ENCODE results near the gene CAPN7.
A peak's percentile ranks its signal among the peaks of the same experiment; 100 is the strongest.

The CAPN7 gene

DNA sequence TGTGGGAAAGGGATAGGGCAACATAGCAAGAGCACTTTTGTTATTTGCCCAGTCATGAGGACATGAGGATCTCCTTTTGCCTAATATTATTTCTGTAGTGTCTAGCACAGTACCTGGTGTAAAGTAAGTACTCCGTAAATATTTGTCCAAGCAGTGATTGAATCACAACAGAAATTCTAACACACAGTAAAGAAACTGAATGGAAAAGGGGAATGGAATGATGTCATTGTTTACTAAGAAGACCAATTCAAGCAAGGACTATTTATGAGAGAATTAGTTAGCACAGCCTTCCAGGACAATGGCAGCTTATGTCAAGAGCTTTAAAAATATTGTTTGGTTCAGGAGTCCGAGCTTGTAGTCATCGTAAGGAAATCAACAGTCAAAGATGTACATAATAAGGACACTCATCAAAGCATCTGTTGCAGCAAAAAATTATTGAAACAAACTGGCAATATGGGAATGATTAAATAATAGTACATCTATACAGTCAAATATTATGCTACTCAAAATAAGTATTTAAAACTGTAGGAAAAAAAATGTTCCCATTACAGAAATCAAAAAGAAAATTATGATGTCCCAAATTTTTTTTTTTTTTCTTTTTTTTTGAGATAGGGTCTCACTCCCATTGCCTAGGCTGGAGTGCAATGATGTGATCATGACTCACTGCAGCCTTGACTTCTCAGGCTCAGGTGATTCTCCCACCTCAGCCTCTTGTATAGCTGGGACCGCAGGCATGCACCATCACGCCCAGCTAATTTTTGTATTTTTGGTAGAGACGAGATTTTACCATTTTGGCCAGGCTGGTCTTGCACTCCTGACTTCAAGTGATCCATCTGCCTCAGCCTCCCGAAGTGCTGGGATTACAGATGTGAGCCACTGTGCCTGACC, 17.9 kb downstream of the CAPN7 start:
- TF ChIP-seq, protein P1, sequence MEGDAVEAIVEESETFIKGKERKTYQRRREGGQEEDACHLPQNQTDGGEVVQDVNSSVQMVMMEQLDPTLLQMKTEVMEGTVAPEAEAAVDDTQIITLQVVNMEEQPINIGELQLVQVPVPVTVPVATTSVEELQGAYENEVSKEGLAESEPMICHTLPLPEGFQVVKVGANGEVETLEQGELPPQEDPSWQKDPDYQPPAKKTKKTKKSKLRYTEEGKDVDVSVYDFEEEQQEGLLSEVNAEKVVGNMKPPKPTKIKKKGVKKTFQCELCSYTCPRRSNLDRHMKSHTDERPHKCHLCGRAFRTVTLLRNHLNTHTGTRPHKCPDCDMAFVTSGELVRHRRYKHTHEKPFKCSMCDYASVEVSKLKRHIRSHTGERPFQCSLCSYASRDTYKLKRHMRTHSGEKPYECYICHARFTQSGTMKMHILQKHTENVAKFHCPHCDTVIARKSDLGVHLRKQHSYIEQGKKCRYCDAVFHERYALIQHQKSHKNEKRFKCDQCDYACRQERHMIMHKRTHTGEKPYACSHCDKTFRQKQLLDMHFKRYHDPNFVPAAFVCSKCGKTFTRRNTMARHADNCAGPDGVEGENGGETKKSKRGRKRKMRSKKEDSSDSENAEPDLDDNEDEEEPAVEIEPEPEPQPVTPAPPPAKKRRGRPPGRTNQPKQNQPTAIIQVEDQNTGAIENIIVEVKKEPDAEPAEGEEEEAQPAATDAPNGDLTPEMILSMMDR (IDR thresholded peaks at IDR 0.05; ENCODE audit: extremely low read depth, missing control alignments): no peak
- DNase-seq (ENCODE audit: low spot score): no peak

DNA sequence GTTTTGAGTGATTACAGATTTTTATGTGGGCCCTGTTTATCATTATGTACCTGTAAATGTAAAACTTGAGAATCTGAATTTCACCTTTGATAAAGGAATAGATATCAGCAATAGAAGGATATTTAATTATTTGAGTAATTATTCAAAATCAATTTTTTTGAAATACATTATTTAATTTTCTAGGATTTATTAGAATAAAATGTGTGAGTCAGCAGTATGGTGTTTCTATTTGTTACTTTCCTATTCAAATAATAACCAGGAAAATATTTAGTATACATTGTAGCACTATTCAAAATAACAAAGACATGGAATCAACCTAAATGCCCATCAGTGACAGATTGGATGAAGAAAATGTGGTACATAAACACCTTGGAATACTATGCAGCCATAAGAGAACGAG, 22.1 kb downstream of the CAPN7 start:
- TF ChIP-seq, protein P1 (IDR thresholded peaks at IDR 0.05; ENCODE audit: extremely low read depth, missing control alignments): no peak
- no peak for DNase-seq (ENCODE audit: low spot score)

DNA sequence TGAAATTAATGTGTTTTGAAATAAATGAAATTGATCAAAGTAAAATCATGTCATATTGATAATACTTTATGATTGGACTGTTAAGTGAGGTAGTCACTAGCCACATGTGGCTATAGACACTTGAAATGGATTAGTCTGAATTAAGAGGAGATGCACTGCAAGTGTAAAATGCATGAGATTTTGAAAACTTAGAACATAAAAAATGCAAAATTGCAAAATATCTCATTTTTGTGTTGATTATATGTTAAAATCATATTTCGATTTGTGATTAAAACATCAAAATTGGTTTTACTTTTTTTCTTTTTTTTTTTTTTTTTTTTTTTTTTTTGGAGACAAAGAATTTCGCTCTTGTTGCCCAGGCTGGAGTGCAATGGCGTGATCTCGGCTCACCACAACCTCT, 23.2 kb downstream of the CAPN7 start:
- DNase-seq (ENCODE audit: low spot score): no peak
- TF ChIP-seq, protein P1 (IDR thresholded peaks at IDR 0.05; ENCODE audit: extremely low read depth, missing control alignments): no peak

DNA sequence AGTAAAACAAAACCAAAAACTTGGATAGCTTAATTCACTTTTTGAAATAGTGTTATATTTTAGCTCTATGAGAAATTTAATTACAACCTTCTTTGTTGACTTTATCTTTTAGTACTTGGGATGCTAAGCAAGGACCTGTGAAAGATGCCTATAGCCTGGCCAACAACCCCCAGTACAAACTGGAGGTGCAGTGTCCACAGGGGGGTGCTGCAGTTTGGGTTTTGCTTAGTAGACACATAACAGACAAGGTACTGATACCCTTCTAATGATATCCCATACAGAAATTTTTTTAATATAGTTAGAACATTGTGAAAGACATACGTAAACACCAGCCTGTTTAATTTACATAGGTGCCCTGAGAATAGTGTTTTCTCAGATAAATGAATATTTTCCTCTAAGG, 35.3 kb downstream of the CAPN7 start:
- peak; percentile 24 for DNase-seq (ENCODE audit: low spot score)
- TF ChIP-seq, protein P1 (IDR thresholded peaks at IDR 0.05; ENCODE audit: extremely low read depth, missing control alignments): peak; percentile 32

DNA sequence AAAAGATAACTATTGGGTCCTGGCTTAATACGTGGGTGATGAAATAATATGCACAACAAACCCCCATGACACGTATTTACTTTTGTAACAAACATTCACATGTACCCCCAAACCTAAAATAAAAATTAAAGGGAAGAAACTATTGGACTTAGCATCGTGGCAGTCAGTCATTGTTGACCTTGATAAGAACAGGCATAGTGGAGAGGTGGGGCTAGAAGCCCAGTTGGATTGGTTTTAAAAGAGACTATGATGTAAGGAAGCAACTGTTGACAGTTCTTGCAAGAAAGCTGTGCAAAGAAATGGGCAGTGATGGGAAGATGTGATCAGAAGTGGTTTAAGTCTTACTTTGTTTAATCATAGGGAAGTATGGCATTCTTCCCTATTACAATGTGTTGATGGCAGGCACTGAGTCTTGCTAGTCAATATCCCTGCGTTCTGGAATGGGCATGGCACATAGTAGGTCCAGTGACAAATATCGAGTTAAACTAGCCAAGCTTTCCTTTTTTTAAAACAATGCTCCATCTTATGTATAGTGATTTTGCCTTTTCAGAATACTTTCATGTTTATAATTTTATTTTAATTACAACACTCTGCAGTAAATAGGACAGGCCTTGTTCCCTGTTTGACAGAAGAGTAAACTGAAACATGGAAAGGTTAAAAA, 37.9 kb downstream of the CAPN7 start:
- TF ChIP-seq, protein P1 (IDR thresholded peaks at IDR 0.05; ENCODE audit: extremely low read depth, missing control alignments): no peak
- no peak for DNase-seq (ENCODE audit: low spot score)

DNA sequence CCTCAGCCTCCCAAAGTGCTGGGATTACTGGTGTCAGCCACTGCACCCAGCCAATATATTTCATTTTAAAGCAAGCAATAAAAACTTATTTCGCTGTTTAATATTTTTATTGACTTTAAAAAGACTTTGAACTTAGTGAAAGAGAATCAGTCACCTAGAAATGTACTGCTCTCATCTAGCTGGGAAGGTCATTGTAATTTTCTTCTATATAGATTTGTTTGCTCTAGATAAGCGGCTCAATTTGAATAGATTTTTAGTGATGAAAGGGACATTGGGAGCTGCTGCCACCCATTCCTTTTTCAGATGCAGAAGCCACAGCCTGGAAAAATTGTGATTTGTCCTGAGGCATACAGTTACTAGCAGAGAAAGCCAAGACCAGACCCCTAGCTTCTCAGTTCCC, 40.1 kb downstream of the CAPN7 start:
- TF ChIP-seq, protein P1 (IDR thresholded peaks at IDR 0.05; ENCODE audit: extremely low read depth, missing control alignments): no peak

DNA sequence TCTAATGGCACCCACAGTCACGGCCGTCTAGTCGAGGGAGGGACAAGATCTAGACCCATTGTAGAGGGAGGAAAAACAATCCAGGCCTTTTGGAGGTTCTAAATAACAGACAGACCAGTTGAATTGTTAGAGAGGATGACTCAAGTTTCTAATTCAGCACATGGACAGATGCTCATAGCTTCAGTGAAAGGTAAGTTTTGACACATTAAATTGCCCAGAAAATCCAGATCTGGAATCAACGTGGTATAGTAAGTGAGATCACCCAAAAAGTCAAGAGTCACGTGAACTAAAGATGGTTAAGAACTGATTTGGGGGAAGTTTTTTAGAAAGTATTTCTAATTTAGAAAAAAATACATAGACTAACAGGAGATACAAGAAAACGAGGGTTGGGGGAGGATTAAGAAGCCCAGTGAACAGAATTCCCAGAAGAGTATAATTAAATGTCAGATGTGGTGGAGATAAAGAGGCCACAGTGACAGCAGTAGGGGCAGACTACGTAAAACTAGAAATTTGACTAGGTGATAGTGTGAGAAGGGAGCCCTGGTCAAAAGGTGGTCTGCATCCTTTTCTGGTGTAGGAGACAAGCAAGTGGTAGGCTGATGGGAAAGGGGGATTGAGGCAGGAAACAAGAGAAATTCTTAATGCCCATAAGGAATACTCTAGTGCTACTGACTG, 47.1 kb downstream of the CAPN7 start:
- DNase-seq (ENCODE audit: low spot score): no peak
- TF ChIP-seq, protein P1 (IDR thresholded peaks at IDR 0.05; ENCODE audit: extremely low read depth, missing control alignments): no peak

More for the DNA sequence above, 40.1 kb downstream of the CAPN7 start:
- DNase-seq (ENCODE audit: low spot score): no peak

All from GM20000 (cell line).